GM06990 (cell line): ENCODE measurements around the gene RAPGEF5.

Experiments used
- DNase-seq: peaks from one replicate; pipeline ENCODE4 v3.0.0-alpha.2; 2011; ENCODE audit not compliant: insufficient read length; ENCODE audit errors: extremely low read depth
- H3K27me3 ChIP-seq: replicated peaks from 2 replicates; pipeline ENCODE4 v1.6.0; 2011; ENCODE audit warnings: low read length; ENCODE audit not compliant: control insufficient read depth, insufficient read depth
- H3K36me3 ChIP-seq: 2 replicates; pipeline ENCODE4 v1.5.1; 2011; ENCODE audit warnings: low read length; ENCODE audit not compliant: control insufficient read depth, insufficient read depth
- H3K4me3 ChIP-seq: replicated peaks from 2 replicates; pipeline ENCODE4 v1.5.1; 2011; ENCODE audit warnings: low read depth, mild to moderate bottlenecking, control low read depth, low read length
- CTCF ChIP-seq: IDR thresholded peaks from 2 replicates; pipeline ENCODE4 v1.5.1; 2011; ENCODE audit warnings: low read length, control low read depth, mild to moderate bottlenecking, inconsistent platforms; ENCODE audit not compliant: insufficient read depth, poor library complexity, severe bottlenecking

The RAPGEF5 gene

GRCh38 chr7:22319424-22320403 is 37.2 kb downstream of the RAPGEF5 start:
- no peaks in the 10 kb centered on the region for H3K36me3 ChIP-seq
- no peak overlapping the region for H3K4me3 ChIP-seq
- TF ChIP-seq CTCF = no peak
- H3K27me3 ChIP-seq = no peaks in the 10 kb centered on the region
- DNase-seq = no peak

GRCh38 chr7:22318376-22318775 is 38.6 kb downstream of the RAPGEF5 start:
- TF ChIP-seq CTCF = no peak
- DNase-seq = no peak
- no peaks in the 10 kb centered on the region for H3K36me3 ChIP-seq
- H3K4me3 ChIP-seq = no peak overlapping the region
- H3K27me3 ChIP-seq = no peaks in the 10 kb centered on the region

- Histone ChIP-seq H3K4me3 (no peak overlapping the region), H3K27me3 (no peaks in the 10 kb centered on the region), H3K36me3 (no peaks in the 10 kb centered on the region)
- no peak for TF ChIP-seq CTCF
- DNase-seq = no peak
Measured at GRCh38 chr7:22317632-22318031, 39.3 kb downstream of the RAPGEF5 start.

GRCh38 chr7:22316914-22317313 is 40.0 kb downstream of the RAPGEF5 start:
- no peak overlapping the region for H3K4me3 ChIP-seq
- no peaks in the 10 kb centered on the region for H3K27me3 ChIP-seq
- DNase-seq = no peak
- TF ChIP-seq CTCF = no peak
- no peaks in the 10 kb centered on the region for H3K36me3 ChIP-seq

GRCh38 chr7:22307816-22308215 is 49.1 kb downstream of the RAPGEF5 start:
- DNase-seq = no peak
- no peak for TF ChIP-seq CTCF
- H3K4me3 ChIP-seq = no peak overlapping the region
- H3K27me3 ChIP-seq = no peaks in the 10 kb centered on the region
- peaks cover 1% of the 10 kb centered on the region for H3K36me3 ChIP-seq
